NCI-H2081 (cell line): ENCODE results near the gene SNRPE.

ENCODE experiments used
- DNase-seq, 2 experiments: peaks; one replicate each; lab custom pipeline; 2025; lab: John Stamatoyannopoulos, UW

SNRPE gene

GRCh38 chr1:203880606-203881005, 19.2 kb downstream of the SNRPE start:
- no peak for DNase-seq

GRCh38 chr1:203888807-203889251, 27.4 kb downstream of the SNRPE start:
- DNase-seq = no peak

DNA sequence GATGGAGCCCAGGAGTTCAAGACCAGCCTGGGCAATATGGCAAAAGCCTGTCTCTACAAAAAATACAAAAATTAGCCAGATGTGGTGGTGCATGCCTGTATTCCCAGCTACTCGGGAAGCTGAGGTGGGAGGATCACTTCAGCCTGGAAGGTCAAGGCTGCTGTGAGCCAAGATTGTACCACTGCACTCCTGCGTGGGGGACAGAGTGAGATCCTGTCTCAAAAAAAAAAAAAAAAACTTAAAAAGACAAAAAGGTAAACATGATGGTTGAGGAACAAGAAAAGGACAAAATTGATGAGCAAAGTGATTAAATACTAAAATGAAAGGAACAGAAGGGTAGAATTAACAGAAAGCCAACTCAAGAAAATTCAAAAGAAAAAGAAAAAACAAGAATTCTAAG, 30.6 kb downstream of the SNRPE start:
- no peak for DNase-seq

DNA sequence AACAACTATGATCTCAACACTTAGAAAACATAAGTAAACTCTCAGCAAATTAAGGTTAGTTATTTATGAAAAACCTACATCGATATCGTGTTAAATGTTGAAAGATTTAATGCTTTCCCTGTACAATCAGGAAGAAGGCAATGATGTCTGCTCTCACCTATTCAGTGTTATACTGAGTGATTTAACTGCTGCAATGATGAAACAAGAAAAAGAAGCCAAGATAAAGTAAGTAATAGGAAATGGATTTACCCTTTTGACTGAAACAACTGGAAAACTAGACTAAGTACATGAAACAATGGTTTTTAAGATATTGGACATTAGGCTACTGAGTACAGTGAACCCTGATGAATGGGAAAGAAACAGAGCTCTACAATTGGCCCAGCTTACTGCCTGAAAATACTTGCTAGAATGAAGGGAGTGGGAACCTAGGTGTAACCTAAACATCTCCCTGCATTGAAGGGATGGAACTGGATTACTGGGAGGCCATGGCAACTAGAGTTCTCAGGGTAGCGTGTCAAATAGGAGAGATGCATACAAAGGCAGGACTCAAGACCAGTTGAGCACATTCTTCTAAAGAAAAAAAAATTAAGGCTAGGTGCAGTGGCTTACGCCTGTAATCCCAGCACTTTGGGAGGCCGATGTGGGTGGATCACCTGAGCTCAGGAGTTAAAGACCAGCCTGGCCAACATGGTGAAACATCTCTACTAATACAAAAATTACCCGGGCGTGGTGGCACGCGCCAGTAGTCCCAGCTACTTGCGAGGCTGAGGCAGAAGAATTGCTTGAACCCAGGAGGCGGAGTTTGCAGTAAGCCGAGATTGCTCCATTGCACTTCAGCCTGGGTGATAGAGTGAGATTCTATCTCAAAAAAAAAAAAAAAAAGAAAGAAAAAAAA, 37.3 kb downstream of the SNRPE start:
- DNase-seq = no peak

DNA sequence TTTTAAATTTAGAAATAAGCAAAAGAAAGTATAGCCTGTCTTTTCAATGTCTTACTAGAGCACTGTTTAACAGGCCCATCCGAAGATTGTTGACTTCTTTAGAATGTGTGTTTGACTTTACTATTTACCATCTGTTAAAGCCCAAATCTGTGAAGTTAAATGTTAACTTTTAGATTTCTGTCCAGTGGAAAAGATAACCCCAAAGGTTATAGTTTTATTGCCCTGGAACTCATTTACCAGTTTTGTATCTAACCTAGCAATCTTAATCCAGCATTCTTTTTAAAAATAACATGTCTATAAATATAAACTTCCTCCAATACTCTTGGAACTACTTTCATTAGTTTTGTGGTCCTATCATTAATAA, 37.9 kb downstream of the SNRPE start:
- no peak for DNase-seq

DNA sequence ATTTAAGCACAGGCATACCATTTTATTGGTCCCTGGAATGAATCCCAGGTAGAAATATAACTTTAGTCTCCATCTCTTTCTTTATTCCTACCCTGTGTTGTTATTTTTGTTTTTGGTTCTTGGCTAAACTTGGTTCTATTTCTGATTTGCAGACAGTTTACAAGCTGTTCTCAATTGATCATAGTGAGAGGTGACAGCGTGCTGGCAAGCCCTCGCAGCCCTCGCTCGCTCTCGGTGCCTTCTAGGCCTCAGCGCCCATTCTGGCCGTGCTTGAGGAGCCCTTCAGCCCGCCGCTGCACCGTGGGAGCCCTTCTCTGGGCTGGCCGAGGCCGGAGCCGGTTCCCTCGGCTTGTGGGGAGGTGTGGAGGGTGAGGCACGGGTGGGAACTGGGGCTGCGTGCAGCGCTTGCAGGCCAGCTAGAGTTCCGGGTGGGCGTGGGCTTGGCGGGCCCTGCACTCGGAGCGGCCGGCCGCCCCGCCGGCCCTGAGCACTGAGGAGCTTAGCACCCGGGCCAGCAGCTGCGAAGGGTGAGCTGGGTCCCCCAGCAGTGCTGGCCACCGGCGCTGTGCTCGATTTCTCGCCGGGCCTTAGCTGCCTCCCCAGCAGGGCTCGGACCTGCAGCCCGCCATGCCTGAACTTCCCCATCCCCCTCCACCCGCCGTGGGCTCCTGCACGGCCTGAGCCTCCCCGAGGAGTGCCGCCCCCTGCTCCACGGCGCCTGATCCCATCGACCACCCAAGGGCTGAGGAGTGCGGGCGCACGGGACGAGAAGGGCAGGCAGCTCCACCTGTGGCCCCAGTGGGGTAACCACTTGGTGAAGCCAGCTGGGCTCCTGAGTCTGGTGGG, 38.7 kb downstream of the SNRPE start:
- no peak for DNase-seq

GRCh38 chr1:203901581-203901980, 40.2 kb downstream of the SNRPE start:
- DNase-seq = no peak

DNA sequence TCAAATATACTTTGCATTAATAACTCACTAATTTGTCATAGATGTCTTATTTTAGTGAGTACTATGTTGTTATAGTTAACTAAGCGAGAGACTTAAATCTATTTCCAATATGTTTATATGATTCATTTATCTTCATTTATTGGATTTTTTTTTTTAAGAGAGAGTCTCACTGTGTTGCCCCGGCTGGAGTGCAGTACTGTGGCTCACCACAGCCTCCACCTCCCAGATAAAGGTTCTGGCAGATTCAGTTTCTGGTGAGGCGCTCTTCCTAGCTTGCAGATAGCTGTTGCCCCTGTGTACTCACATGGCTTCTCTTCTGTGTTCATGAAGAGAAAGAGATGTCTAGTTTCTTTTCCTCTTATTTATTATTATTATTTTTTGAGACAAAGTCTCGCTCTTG, 43.9 kb downstream of the SNRPE start:
- no peak for DNase-seq

DNA sequence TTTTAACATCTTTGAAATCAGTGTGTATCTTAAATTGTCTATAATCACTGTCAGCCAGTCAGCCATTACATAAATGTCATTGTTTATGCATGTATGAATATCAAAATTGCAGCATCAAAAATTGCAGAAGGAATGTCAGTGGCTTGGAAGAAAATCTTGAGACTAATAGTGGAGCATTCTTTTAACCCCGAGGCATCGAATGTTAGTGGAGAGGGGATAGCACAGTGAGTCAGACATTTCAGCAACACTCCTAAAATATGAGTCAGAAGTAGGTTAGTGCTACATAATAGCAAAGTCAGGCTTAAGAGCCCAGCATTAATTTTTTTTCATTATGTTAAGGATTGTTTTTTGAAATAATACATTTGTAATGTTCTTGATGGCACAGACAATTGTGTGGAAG, 45.5 kb downstream of the SNRPE start:
- no peak for DNase-seq

DNA sequence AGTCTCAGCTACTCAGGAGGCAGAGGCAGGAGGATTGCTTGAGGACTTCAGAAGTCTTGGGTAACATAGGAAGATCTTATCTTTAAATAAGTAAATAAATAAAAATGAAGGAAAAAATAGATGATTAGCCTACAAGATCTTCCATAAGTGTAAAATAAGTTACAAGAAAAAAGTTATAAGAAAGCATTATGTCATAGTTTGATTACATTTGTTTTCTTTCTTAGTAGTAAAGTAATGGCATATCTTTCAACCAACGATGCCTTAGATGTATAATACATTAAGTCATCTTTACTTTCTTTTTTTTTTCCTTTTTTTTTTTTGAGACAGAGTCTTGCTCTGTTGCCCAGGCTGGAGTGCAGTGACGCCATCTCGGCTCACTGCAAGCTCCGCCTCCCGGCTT, 46.5 kb downstream of the SNRPE start:
- DNase-seq = no peak

- no peak for DNase-seq
These were observed 50.4 kb downstream of the SNRPE start for GRCh38 chr1:203911806-203912205.

DNA sequence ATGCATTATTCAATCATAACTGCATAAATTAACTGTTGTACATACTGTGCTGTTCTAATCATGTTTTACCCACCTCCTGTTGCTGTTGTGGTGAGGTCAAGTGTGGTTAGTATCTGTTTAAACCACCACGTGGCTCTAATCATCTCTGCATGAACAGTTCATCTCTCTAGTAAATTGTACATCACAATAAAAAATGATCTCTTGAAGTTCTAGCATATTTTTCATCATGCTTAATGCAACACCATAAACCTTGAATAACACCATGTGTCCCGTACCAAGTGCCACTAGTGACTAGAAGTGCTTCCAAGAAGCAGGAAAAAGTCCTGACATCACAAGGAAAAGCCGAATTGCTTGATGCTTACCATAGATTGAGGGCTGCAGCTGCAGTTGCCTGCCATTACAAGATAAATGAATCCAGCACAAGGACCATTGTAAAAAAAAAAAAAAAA, 51.7 kb downstream of the SNRPE start:
- DNase-seq = no peak

- DNase-seq = no peak
These were observed 52.9 kb downstream of the SNRPE start for GRCh38 chr1:203914292-203914691.

GRCh38 chr1:203915811-203916210, 54.4 kb downstream of the SNRPE start:
- DNase-seq = no peak

- no peak for DNase-seq
These were observed 55.4 kb downstream of the SNRPE start for GRCh38 chr1:203916756-203917155.
